ENCODE measurements around the gene RAB8B. TPM values are rescaled to one million over a fixed set of nuclear protein-coding genes. Genes with fewer than 3 reads are reported as not detected.
A peak's percentile ranks its signal among the peaks of the same experiment; 100 is the strongest.

RAB8B gene
- total RNA-seq, 1 experiment from 2014 or later: 7.8 TPM

DNA sequence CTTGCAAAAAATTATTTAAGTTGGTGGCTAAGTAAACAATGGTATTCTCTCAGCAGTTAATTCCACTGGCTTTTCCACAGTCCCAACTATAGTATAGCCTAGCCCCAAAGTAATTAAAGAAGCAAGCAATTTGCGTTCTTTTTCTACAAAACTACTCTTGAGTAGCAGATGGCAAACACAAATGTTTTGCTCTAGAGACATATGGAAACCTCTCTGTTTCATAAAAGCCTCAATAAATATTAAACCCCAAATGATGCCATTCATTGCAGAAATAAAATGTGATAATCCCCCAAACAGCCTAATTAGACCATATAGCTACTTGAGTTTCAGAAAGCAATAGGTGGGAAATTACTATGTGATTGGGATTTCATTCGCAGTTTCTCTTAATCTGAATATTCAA, 8.7 kb upstream of the RAB8B start:
- in situ Hi-C loops (cut with HindIII; ENCODE audit: low sequenced_read_pairs): no loop called here

GRCh38 chr15:63181648-63182047, 7.8 kb upstream of the RAB8B start:
- DNase-seq (ENCODE audit: low spot score): no peak
- in situ Hi-C loops (cut with HindIII; ENCODE audit: low sequenced_read_pairs): no loop called here

More for the DNA sequence above, 8.7 kb upstream of the RAB8B start:
- no peak for DNase-seq (ENCODE audit: low spot score)

DNA sequence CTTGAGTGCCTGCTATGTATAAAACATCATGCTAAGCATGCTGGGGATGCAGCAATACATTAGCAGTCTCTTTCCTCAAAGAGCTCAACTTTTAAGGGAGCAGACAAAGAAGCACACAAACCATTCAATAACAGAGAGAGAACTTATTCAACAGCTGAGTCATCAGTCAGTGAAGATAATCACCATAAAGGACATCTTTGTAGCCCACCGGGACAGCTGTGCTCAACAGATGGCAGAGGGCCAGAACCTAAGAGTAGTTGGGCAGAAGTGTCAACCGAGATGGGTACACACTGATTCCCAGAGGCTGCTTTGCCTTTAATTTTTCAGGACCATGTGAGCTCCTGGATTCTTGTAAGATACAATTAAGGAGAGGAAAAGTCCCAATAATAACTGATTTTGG, 4.2 kb upstream of the RAB8B start:
- DNase-seq (ENCODE audit: low spot score): no peak
- in situ Hi-C loops (cut with HindIII; ENCODE audit: low sequenced_read_pairs): no loop called here

- no peak for DNase-seq (ENCODE audit: low spot score)
- in situ Hi-C loops (cut with HindIII; ENCODE audit: low sequenced_read_pairs): no loop called here
Measured at GRCh38 chr15:63186065-63186464, 3.3 kb upstream of the RAB8B start.

- in situ Hi-C loops (cut with HindIII; ENCODE audit: low sequenced_read_pairs): no loop called here
- no peak for DNase-seq (ENCODE audit: low spot score)
Measured at GRCh38 chr15:63187589-63188226, 1.7 kb upstream of the RAB8B start.

DNA sequence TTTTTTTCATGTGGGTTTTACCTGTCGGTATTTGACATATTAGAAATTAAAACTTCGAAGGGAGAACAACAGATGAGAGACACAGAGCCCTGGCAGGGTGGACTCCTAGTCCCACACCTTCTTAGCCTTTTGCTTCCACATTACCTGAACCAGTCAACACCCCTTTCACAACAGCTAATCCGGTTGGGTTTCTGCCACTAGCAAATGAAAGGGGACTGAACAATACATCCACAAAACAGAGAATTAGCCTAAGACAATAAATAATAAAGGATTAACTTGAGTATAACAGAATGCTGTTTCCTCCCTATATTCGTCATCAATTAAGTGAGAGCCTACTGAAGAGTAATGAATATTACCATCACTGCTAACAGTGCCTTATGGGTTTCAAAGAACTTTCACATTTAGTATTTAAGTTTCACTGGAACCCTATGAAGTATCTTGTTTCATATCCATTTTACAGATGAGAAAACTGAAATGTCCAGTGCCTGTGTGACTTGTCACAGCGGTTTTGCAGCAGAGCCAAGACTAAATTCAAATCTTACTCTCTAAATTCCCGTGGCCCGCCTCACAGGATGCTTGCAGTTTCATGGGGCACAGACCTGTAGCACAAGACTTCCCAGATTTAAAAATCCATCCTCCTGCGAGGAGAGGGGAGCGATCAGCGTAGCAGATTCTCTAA, 1.0 kb upstream of the RAB8B start:
- in situ Hi-C loops (cut with HindIII; ENCODE audit: low sequenced_read_pairs): no loop called here
- no peak for DNase-seq (ENCODE audit: low spot score)

DNA sequence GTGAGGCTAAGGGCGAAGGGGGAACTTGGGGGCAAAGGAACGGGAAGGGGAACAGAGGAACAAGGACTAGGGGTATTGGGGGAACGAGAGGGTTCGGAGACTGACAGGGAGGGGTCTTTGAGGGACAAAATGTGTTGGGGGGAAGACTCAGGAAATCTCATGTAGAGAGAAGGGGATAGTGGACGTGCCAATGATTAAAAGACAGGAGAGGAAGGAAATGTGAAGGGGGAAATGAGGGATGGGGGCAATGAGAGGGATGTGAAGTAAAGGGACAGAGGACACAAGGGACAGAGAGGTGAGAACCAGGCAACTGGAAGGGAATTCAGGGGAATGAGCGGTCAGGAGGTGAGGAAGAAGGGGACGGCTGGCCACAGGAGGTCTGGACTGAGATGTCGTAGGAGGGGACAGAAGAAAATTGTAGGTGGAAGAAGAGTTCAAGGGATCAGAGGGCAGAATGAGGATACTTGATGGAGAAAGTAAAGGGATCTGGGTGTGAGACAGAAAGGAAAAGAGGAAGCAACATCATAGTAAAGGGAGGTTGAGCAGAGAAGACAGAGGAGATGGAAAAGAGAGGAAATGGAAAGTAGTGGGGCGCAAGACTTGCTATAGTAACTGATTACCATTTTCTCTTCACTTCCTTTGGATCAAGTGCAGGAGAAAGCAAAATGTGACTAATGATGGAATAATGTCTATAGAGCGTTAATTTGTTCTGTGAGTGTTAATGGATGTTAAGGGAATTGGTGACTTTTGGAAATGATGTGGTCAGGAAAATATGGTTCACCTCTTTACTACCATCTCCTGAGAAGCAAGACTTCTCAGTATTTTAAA, 749 bp downstream of the RAB8B start:
- in situ Hi-C loops (cut with HindIII; ENCODE audit: low sequenced_read_pairs): no loop called here
- peak; percentile 37 for DNase-seq (ENCODE audit: low spot score)

DNA sequence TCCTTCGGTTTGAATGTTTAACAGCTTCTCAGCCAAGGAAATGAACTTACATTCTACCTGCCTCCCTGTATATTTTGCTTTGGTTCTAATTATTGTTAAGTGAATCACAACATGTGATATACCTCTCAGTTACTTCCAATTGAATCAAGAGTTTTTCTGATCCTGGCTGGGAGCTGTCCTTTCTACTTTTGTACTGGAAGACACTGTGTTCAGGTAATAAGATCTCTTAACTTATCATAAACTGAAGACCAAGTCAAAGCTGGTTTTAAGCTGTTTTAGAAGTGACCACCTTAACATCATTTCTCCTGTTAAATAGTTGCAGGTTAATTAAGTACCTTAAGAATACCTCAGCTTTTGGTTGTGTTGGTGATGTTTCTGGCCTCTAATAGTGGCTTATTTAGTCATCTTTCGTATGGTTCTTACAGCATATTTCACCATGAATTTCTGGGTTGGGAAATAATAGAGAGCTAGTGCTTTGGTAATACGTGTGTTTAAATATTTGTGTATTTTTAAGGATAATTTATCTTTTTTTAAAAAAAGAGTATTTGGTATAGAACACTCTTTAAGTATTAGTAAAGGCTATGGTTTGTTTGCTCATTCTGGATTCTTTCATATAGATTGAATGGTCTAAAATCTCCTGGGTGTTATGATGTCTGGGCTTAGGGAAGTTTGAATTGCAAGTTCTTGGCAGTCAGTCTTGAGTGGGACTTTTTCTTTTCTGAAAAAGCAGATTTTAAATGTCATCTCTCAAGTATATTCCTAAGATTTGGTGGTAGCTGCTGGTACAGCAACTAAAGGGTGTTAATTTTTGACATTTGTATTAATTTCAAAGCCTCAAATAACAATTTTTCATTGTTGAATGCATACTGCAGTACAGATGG, 1.6 kb downstream of the RAB8B start:
- in situ Hi-C loops (cut with HindIII; ENCODE audit: low sequenced_read_pairs): no loop called here

GRCh38 chr15:63191895-63192618, 2.7 kb downstream of the RAB8B start:
- in situ Hi-C loops (cut with HindIII; ENCODE audit: low sequenced_read_pairs): no loop called here
- no peak for DNase-seq (ENCODE audit: low spot score)

More for the DNA sequence above, 1.6 kb downstream of the RAB8B start:
- DNase-seq (ENCODE audit: low spot score): peak; percentile 19

DNA sequence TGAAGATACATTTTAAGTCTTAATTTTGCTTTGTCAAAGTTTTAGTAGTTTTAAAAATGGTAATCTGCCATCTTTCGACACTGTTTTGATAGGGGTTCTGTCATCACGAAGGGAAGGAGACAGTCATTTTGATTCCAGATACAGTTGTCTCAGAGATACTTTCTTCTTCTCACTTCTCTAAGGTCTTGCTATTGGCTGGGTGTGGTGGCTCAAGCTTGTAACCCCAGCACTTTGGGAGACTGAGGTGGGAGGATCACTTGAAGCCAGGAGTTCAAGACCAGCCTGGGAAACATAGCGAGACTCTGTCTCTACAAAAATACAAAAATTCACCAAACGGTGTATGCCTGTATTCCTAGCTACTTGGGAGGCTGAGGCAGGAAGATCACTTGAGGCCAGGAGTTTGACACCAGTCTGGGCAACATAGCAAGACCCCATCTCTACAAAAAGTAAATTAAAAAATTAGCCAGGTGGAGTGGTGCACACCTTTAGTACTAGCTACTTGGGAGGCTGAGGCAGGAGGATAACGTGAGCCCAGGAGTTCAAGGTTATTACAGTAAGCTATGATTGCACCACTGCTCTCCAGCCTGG, 3.3 kb downstream of the RAB8B start:
- in situ Hi-C loops (cut with HindIII; ENCODE audit: low sequenced_read_pairs): no loop called here
- no peak for DNase-seq (ENCODE audit: low spot score)

GRCh38 chr15:63194302-63194701, 4.9 kb downstream of the RAB8B start:
- no peak for DNase-seq (ENCODE audit: low spot score)
- in situ Hi-C loops (cut with HindIII; ENCODE audit: low sequenced_read_pairs): no loop called here

GRCh38 chr15:63194880-63195568, 5.6 kb downstream of the RAB8B start:
- no peak for DNase-seq (ENCODE audit: low spot score)
- in situ Hi-C loops (cut with HindIII; ENCODE audit: low sequenced_read_pairs): no loop called here

- DNase-seq (ENCODE audit: low spot score): no peak
- in situ Hi-C loops (cut with HindIII; ENCODE audit: low sequenced_read_pairs): no loop called here
Measured at GRCh38 chr15:63195569-63196015, 6.2 kb downstream of the RAB8B start.

GRCh38 chr15:63196842-63197241, 7.4 kb downstream of the RAB8B start:
- DNase-seq (ENCODE audit: low spot score): no peak
- in situ Hi-C loops (cut with HindIII; ENCODE audit: low sequenced_read_pairs): no loop called here

- DNase-seq (ENCODE audit: low spot score): no peak
- in situ Hi-C loops (cut with HindIII; ENCODE audit: low sequenced_read_pairs): no loop called here
Measured at GRCh38 chr15:63197626-63198025, 8.2 kb downstream of the RAB8B start.

DNA sequence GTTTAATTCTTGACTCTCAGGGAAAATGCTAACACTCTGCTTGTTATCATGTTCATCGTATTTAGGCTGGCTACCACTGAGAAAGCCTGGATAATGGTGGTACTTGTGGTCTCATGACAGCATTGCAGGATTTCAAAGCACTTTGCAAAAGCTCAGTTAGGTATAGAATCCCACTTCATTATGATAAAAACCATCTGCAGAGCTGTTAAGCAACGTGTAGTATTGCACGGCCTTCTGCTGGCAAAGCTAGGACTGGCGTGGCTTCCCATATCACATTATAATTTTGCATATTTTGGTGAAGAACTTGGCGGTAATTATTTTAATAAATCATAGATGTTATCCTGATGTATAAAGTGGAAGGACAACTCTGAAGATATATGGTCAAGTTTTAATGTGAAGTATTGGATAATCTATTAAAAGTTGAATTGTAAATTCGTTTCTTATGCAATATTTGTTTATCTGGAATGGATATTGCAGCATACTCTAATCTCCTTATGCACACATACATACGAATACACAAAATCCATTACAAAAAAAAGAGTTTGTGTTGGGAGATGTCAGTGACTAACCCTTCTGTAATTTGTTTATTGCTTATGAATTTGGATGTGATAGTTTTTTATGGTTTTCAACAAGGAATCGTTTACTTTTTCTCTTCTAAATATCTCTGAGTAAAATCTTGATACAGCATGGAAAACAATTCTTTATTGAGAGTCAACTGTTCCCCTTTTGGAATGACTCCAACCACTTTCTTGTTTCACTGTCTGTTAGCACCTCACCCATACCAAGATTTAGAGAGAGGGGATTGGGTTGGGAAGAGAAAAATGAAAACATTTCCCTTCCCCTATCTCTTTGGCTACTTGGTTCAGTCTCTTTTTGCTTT, 9.2 kb downstream of the RAB8B start:
- in situ Hi-C loops (cut with HindIII; ENCODE audit: low sequenced_read_pairs): no loop called here
- DNase-seq (ENCODE audit: low spot score): no peak
